IMR-90 (cell line): Measurements from ENCODE around the gene FER1L5.

Source experiments
- CTCF ChIP-seq: conservative IDR thresholded peaks from 2 replicates; pipeline ENCODE4 v1.5.1; 2012; ENCODE audit warnings: mild to moderate bottlenecking, low read depth, low read length, improper control_type of control experiment
- ELK1 ChIP-seq: fragments of 150-350 bp; IDR thresholded peaks from 2 replicates; pipeline ENCODE4 v1.6.1; 2016; ENCODE audit warnings: low read depth, mild to moderate bottlenecking, low read length, moderate library complexity, borderline replicate concordance
- MAFK ChIP-seq: IDR thresholded peaks from 2 replicates; pipeline ENCODE4 v1.6.1; 2012; ENCODE audit warnings: low read depth, low read length, improper control_type of control experiment
- MXI1 ChIP-seq: IDR thresholded peaks from 2 replicates; pipeline ENCODE4 v1.6.1; 2012; ENCODE audit warnings: low read depth, mild to moderate bottlenecking, low read length, moderate library complexity, borderline replicate concordance
- POLR2A ChIP-seq: IDR thresholded peaks from 2 replicates; pipeline ENCODE4 v1.6.1; 2012; ENCODE audit warnings: mild to moderate bottlenecking, low read depth, low read length
- RCOR1 ChIP-seq: IDR thresholded peaks from 2 replicates; pipeline ENCODE4 v1.6.1; 2012; ENCODE audit warnings: mild to moderate bottlenecking, low read length, improper control_type of control experiment; ENCODE audit not compliant: insufficient replicate concordance

- no peak for TF ChIP-seq CTCF
- no peak for TF ChIP-seq ELK1
- no peak for TF ChIP-seq MAFK
- no peak for TF ChIP-seq MXI1
- TF ChIP-seq RCOR1, result no peak
- no peak for TF ChIP-seq POLR2A
Measured at GRCh38 chr2:96594282-96594681, 48.3 kb upstream of the FER1L5 start.
